ENCODE data around the gene NOB1.
"Not testable (repeated sequence)": the region's sequence is repeated elsewhere in the genome, so short reads cannot be mapped to it uniquely, and the experiment has no call there.

Gene NOB1

DNA sequence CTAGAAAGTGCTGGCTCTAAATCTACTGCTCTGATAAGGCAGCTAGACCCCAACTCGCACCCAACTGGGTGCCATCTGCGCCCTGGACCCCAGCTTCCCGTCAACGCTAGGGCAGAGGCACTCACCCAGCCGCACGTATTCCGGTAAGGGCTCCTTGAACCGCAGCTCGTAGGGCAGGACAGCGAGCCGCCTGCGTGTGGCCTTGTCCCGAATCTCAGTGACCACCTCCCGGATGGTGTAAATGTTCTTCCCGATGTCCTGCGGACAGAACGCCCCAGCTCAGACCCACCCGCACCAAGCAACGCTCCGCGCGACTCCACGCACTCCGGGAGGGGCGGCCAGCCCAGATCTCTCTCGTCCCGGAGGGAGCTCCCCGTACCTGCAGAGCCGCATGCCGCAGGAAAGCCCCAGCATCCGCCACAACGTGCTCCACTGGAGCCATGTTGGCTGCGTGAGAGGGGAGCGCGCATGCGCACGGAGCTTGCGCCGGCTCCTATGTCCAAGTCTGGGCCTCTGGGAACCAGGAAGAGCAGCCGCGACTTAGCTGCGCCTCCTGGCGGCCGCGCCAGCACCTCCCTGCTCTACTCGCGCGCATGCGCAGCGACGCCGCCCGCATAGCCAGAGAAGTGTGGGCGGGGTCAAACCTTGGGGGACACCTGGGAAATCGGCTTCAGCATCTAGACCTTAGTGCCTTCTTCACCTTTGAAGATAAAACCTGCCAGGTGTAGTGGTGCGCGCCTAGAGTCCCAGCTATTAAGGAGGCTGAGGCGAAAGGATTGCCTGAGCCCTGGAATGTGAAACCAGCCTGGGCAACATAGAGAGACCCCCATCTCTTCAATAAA lies at the start of gene NOB1:
NOB1 (minus strand) TSS at position 458 of the 842 bp plus-strand sequence; CDS start at position 442, 16 bp downstream.
- DNase-seq (ENCODE audit: low read depth) = peak; percentile 94

GRCh38 chr16:69804297-69804696 lies 49.6 kb upstream of the NOB1 start:
- no peak for DNase-seq (ENCODE audit: low read depth)

- DNase-seq (ENCODE audit: low read depth) = no peak
Measured at GRCh38 chr16:69799611-69800031, 44.9 kb upstream of the NOB1 start.

DNA sequence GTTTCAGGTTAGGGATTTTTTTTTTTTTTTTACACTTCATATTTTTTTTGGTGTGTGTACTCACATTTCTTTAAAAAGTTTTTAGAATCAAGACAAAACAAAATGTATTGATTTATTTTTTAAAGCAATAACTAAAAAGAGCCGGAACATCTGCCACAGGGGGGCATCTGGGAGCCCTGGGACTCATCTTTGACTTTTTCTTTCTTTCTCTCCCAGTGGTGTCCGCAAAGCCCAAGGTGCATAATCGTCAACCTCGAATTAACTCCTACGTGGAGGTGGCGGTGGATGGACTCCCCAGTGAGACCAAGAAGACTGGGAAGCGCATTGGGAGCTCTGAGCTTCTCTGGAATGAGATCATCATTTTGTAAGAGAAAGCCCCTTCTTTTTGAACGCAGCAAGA lies 43.7 kb upstream of the NOB1 start:
- no peak for DNase-seq (ENCODE audit: low read depth)

GRCh38 chr16:69796285-69797118 lies 41.8 kb upstream of the NOB1 start:
- no peak for DNase-seq (ENCODE audit: low read depth)

DNA sequence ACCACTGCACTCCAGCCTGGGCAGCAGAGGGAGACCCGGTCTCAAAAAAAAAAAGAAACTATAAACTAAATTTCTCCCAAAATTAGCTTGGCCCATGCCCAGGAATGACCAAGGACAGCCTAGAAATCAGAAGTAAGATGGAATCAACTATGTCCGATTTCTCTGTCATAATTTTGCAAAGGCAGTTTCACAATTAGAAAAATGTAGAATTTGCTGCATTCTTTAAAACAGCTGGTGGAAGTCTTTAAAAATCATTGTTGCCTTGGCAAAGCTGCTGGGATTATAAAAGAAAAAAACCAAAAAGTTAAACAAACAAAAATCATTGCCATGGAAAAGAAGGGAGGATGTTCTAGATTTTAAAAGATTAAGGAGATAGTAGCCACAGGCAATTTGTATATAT lies 39.8 kb upstream of the NOB1 start:
- no peak for DNase-seq (ENCODE audit: low read depth)

- DNase-seq (ENCODE audit: low read depth) = no peak
Measured at GRCh38 chr16:69793526-69793925, 38.8 kb upstream of the NOB1 start.

DNA sequence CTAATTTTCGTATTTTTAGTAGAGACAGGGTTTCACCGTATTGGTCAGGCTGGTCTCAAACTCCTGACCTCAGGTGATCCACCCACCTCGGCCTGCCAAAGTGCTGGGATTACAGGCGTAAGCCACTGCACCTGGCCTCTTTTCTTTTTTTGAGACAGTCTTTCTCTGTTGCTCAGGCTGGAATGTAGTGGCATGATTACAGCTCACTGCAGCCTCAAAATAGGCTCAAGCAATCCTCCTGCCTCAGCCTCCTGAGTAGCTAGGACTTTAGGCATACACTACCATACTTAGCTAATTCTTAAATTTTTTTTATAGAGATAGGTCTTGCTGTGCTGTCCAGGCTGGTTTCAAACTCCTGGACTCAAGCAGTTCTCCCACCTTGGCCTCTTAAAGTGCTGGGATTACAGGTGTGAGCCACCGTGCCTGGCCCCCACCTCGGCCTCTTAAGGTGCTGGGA lies 36.7 kb upstream of the NOB1 start:
- DNase-seq (ENCODE audit: low read depth) = not testable (repeated sequence)

DNA sequence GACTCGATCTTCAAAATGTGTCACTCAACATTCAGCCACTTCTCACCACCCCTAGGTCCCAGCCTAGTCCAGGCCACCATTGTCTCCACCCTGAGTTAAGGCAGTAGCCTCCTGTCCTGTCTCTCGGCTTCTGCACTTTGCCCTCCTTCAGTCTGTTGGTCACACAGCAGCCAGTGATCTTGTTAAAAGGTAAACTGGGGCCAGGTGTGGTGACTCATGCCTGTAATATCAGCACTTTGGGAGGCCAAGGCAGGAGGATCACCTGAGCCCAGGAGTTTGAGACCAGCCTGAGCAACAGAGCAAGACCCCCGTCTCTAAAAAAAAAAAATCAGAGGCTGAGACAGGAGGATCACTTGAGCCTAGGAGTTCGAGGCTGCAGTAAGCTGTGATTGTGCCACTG lies 33.2 kb upstream of the NOB1 start:
- DNase-seq (ENCODE audit: low read depth) = no peak

GRCh38 chr16:69784586-69784985 lies 29.9 kb upstream of the NOB1 start:
- no peak for DNase-seq (ENCODE audit: low read depth)

GRCh38 chr16:69781118-69781517 lies 26.4 kb upstream of the NOB1 start:
- DNase-seq (ENCODE audit: low read depth) = no peak

- DNase-seq (ENCODE audit: low read depth) = no peak
Measured at GRCh38 chr16:69779724-69780123, 25.0 kb upstream of the NOB1 start.

GRCh38 chr16:69775563-69775962 lies 20.8 kb upstream of the NOB1 start:
- DNase-seq (ENCODE audit: low read depth) = no peak

DNA sequence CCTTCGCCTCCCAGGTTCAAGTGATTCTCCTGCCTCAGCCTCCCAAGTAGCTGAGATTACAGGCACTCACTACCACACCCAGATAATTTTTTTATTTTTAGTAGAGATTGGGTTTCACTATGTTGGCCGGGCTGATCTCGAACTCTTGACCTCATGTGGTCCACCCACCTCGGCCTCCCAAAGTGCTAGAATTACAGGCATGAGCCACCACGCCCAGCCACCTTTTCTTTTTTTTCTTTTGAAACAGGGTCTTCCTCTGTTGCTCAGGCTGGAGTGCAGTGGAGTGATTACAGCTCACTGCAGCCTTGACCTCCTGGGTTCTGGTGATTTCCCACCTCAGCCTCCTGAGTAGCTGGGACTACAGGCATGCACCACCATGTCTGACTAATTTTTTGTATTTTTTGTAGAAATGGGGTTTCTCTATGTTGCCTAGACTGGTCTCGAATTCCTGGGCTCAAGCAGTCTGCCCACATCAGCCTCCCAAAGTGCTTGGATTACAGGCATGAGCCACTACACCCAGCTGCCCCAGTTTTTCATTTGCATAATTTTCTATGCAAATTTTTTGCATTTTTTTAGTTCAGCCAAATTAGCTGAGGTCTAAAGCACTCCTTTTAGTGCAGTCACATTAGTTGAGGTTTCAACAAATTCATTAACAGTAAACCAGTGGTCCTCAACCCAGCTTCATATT lies 18.7 kb upstream of the NOB1 start:
- no peak for DNase-seq (ENCODE audit: low read depth)

GRCh38 chr16:69771651-69771967 lies 16.9 kb upstream of the NOB1 start:
- DNase-seq (ENCODE audit: low read depth) = no peak

- no peak for DNase-seq (ENCODE audit: low read depth)
Measured at GRCh38 chr16:69769404-69769803, 14.7 kb upstream of the NOB1 start.

DNA sequence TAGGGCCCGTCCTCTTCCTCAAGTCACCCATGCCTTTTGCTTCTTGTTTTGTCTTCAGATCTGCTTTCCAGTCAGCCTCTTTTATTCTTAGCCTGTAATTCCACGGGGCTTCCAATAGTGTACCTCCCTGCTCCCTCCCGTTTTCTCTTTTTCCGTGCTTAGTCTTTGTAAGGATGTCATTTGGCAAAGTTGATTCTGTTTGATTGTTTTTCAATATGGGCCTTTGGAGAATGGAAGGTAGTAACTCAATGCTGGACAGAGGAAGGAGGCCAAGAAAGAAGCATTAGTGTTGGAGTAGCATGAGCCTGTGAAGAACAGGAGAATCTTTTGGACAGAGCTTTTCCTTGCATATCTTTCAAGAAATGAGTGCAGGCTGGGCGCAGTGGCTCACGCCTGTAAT lies 13.9 kb upstream of the NOB1 start:
- DNase-seq (ENCODE audit: low read depth) = no peak

DNA sequence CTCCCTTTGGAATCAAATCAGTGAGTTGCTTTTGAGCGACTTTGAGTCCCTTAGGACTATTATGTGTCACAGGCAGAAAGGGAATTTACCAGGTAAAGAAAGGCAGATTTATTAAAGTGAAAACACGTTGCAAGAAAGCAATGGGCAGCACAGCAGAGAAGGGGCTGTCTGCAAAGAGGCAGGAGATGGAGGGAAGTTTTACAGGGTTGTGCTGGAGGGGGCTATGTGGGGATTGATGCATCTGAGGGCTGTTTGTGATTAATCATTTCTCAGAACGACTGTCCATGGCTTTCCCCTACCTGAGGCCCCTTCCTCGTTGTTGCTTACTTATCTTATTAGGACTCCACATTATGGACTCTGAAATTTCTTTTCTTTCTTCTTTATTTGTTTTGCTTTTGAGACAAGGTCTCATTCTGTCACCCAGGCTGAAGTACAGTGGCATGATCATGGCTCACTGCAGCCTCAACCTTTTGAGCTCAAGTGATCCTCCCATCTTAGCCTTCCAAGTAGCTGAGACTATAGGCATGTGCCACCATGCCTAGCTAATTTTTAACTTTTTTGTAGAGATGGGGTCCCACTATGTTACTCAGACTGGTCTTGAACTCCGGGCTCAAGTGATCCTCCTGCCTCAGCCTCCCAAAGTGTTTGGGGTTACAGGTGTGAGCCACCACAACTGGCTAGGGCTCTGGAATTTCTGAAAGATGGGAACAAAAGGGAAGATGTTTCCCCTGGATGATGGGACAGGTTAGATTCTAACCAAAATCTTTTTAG lies 12.9 kb upstream of the NOB1 start:
- DNase-seq (ENCODE audit: low read depth) = no peak

DNA sequence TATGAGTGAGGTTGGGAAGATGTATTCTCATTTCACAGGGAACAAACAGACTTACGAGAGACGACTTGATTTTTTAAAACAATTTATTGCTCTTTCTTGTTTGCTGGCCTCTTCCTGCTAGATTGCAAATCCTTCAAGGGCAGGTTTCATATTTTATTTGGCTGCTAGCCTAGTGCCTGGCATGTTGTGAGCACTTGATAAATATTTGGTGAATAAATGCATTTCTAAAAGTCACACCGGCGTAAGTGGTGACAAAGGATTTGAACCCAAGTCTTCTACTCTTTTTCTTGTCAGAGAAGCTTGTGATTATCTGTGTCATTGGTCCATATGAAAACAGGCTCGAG lies 8.8 kb upstream of the NOB1 start:
- no peak for DNase-seq (ENCODE audit: low read depth)

- DNase-seq (ENCODE audit: low read depth) = no peak
Measured at GRCh38 chr16:69762814-69763598, 8.3 kb upstream of the NOB1 start.

All from activated T-cell treated with anti-CD3 and anti-CD28 coated beads for 1 hour (primary cell).